COLO668 (cell line): ENCODE data around the gene TMED8.
"Not testable (repeated sequence)": the region's sequence is repeated elsewhere in the genome, so short reads cannot be mapped to it uniquely, and the experiment has no call there.

Experiments used
- DNase-seq: peaks from one replicate; lab custom pipeline; 2025; ENCODE audit not compliant: unreplicated experiment; lab: John Stamatoyannopoulos, UW

Gene TMED8

GRCh38 chr14:77376771-77377501, at the start of gene TMED8, which contains the start of gene SAMD15:
Gene TMED8, minus strand, starts transcription at chr14:77377094. Its CDS starts 41 bp downstream, at chr14:77377053.
Gene SAMD15, plus strand, starts transcription at chr14:77377379. Its CDS starts 40 bp downstream, at chr14:77377419.
- peak; percentile 90 for DNase-seq

GRCh38 chr14:77426396-77426795, 49.5 kb upstream of the TMED8 start:
- no peak for DNase-seq

DNA sequence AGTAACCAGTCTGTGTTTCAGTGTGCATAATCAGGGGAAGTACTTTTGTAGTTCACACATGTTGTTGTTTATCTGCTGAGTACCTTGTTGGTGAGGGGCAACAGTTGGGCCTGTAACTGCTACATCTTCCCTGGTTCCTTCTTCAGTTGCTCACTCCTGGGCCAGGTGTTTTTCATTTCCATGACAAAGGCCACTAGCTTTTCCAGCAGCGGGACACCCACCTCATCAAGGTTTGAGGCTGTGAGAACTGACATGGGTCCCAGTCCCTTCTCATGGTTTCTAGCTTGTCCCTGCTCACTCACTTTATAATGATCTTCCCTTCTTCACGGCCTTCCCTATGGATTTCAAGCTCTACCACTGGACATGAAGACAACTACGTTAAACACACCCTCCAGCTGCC, 48.0 kb upstream of the TMED8 start:
- no peak for DNase-seq

GRCh38 chr14:77423423-77423822, 46.5 kb upstream of the TMED8 start, which contains the start of gene NOXRED1:
Gene NOXRED1, minus strand, starts transcription at chr14:77423523. Its CDS starts 634 bp downstream, at chr14:77422889.
- DNase-seq: no peak

DNA sequence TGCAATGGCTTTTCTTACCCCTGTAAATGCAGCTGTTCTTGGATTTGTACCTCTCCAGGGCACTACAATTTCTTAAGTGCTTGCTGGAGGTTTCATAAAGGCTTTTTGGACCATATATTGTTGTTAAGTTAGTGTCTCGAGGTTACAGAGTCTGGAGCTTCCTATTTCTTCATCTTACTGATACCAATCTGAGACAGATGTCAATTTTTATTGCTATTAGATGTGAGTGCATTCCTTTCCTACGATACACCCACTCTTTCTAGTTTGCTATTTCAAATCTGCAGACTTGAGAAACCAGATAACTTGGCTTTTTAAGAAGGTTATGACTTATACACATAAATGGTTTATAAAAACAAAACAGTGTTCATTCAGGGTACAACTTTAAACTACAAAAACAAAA, 44.3 kb upstream of the TMED8 start:
- no peak for DNase-seq

DNA sequence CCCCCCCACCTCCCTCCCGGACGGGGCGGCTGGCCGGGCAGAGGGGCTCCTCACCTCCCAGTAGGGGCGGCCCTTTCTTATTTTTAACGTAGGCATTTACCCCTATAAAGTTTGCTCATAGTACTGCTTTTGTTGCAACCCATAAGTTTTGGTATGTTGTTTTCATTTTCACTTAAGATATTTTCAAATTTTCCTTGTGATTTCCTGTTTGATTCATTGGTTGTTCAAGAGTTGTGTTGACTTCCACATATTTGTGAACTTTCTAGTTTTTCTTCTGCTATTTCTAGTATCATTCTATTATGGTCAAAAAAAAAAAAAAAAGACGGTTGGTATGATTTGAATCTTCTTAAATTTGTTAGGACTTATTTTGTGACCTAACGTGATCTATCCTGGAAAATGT, 39.9 kb upstream of the TMED8 start:
- DNase-seq: no peak

GRCh38 chr14:77416098-77416497, 39.2 kb upstream of the TMED8 start:
- DNase-seq: not testable (repeated sequence)

DNA sequence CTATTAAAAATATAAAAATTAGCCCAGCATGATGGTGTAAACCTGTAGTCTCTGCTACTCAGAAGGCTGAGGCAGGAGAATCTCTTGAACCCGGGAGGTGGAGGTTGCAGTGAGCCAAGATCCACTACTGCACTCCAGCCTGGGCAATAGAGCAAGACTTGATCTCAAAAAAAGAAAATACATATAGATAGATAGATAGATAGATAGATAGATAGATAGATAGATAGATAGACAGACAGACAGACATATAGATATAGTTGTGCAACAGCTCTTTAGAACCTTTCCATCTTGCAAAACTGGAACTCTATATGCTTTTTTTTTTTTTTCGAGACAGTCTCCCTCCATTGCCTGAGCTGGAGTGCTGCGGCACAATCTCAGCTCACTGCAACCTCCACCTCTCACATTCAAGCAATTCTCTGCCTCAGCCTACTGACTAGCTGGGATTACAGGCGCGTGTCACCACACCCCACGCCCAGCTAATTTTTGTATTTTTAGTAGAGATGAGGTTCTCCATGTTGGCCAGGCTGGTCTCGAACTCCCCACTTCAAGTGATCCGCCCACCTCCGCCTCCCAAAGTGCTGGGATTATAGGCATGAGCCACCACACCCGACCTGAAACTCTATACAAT, 38.6 kb upstream of the TMED8 start:
- DNase-seq: not testable (repeated sequence)

DNA sequence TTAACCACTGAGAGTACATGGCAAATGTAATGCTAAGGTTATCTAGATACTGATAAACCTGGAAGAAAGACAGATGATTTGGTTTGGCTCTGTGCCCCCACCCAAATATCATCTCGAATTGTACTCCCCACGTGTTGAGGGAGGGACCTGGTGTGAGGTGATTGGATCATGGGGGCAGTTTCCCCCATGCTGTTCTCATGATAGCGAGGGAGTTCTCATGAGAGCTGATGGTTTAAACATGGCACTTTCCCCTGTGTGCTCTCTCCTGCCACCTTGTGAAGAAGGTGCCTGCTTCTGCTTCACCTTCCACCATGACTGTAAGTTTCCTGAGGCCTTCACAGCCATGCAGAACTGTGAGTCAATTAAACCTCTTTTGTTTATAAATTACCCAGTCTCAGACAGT, 32.2 kb upstream of the TMED8 start:
- peak; percentile 17 for DNase-seq

DNA sequence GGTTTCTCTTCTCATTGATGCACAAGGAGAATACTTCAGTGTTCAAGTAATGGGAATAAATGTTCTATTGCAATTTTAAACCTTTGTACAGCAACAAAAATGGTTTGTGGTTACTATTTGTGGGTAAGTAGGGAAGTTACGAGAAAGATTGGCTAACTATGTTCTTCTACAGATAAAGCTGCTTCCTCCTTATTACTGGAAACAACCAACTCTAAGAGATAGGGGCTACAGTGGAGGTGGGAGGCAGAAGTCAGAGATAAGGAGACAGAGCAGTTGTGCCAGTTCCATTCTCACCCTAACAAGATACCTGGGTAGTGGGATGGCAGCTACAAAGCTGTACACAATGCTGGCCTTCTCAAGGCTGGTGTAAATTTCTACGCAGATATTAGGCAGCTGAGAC, 30.3 kb upstream of the TMED8 start:
- DNase-seq: no peak

GRCh38 chr14:77406718-77407117, 29.8 kb upstream of the TMED8 start:
- no peak for DNase-seq

GRCh38 chr14:77406086-77406485, 29.2 kb upstream of the TMED8 start:
- no peak for DNase-seq

DNA sequence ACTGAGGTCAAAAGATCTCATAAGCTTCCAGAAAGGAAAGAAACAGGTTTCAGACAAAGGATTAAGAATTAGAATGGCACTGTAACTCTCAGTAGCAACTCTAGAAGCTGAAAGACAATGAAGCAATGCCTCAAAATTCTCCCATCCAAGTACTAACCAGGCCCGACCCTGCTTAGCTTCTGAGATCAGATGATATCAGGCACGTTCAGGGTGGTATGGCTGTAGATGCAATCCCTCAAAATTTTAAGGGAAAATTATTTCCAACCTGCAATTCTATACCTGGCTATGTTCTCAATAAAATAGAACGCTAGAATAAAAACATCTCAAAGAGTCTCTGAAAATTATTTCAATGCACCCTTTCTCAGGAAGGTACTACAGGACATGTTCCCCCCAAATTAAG, 26.9 kb upstream of the TMED8 start:
- no peak for DNase-seq

DNA sequence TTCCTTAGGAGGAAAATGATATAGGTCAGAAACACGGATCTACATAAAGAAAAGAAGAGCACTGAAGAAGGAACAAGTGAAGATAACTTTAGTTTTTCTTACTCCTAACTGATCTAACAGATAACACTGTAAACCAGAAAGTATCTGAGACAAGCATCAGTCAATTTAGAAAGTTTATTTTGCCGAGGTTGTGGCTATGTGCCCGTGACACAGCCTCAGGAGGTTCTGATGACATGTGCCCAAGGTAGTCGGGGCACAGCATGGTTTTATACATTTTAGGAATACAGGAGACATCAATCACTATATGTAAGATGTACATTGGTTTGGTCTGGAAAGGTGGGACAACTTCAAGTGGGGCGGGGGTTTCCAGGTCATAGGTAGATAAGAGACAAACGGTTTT, 23.3 kb upstream of the TMED8 start:
- DNase-seq: no peak

- DNase-seq: no peak
Measured at GRCh38 chr14:77390188-77390587, 13.3 kb upstream of the TMED8 start.

GRCh38 chr14:77378701-77379100, 1.8 kb upstream of the TMED8 start:
- no peak for DNase-seq

DNA sequence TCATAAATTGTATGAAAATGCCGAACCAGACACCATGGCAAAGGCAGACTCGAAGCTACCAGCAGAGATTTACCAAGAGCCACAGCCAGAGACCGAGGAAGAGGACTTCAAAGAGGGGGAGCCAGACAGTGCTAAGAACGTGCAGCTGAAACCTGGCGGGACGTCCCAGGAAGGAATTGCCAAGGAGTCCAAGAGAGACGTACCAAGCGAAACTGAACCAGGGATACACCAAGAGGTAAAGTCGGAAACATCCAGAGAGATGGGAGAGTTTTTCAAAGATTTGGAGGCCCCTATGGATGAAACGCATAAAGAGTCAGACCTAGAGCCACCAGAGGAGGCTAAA, 579 bp upstream of the TMED8 start:
- DNase-seq: no peak

DNA sequence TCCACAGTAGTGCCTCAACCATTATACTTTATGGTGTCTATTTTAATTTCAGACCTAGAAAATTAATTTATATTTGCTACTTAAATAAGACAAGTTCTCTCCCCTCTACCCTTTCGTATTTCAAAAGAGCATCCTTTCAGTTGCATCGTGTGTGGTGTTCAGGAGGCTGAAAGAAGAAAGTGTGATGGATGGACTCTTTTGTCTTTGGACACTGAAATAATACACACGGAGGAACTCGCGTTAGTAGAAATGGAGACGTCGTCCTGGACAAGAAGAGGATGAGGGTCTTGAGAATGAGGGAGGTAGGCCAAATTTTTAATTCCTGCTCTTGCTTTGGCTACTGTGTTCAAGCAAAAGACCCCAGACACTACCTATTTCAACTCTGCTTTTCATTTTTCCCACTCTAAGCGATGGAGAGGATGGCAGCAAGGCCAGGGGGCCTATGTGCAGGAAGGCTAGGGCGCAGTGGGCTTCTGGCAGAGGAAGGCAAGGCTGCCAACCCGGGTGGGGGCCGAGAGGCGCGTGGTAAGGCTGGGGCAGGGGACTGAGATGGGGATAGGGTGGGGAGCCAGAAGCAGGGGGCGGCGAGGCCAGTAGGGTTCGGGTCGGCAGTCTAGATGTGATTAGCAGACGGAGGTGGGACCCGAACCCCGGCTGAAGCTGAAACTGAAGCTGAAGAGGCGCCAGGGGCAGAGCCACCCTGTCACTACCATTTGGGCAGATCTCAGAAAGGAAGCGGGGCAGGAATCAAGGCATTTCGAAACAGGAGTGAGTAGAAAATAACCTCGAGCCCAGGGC, 722 bp downstream of the TMED8 start:
- peak; percentile 61 for DNase-seq

DNA sequence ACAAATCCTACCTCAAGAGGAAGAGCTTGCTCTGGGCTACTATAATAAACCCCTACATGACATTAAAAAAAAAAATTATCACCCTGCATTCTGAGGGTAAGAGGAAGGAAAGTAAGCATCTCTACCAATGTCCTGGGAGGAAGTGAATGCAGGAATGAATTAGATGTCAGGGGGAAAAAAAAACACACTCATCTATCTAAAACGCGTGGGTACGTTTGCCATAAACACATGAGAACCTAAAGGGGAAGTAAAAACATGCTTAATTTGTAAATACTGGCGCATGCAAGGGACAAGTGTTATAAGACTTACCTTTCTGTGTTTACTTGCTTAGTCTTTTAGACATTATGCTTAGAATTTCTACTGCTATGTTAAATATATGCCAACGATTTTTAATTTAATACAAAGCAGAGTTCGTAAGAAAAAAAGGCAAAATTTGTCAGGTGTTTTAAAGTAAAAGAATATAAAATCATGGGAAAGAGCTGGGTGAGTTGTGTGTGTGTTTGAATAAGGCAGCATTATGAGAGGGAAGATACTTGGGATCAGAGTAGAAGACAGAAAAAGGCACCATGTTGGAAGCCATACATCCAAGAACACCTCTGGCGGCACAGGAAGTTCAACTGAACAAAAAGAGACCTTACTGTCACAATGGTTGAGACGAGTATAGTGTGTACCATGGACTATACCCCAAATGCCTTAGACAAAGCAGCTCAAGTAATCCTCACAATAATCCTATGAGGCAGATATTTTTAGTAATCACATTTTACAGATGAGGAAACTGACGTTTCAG, 1.5 kb downstream of the TMED8 start:
- no peak for DNase-seq

- no peak for DNase-seq
Measured at GRCh38 chr14:77372304-77372841, 4.5 kb downstream of the TMED8 start.

DNA sequence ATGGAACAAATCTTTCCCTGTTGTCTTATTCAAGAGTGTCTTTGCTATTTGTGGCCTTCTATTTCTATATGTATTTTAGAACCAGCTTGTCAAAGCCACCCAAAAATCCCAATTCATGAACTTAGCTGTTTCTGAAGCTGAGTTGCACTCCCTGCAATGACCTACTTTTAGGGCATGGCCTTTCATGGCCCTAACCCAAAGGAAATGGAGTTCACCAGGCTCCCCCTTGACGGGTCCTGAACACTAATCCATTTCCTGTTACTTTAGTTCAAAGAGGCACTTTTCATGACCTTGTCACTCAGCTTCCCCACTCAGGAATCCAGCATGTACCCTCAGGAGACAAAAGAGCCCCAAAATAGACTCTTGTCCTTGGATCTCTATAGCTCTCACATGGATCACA, 7.6 kb downstream of the TMED8 start:
- no peak for DNase-seq
